HCT116 (cell line): ENCODE data around the gene RAB31.

ENCODE experiments used
- ATF3 ChIP-seq: IDR thresholded peaks from 2 replicates; pipeline ENCODE4 v1.6.1; 2012
- CTCF ChIP-seq, 3 experiments: fragments of 200-600 bp in 1 of 3; sonication (generic) in 1 of 3; IDR thresholded peaks in 2 of 3; conservative IDR thresholded peaks in 1 of 3; 2 replicates each; pipeline ENCODE4 v1.5.1; 2012 to 2017; ENCODE audit warnings: low read depth in 2 of 3, low read length in 2 of 3, antibody characterized with exemption in 1 of 3, borderline replicate concordance in 1 of 3, control low read depth in 1 of 3, mild to moderate bottlenecking in 1 of 3, mixed read lengths in 1 of 3, mixed run types in 1 of 3, moderate library complexity in 1 of 3; ENCODE audit not compliant: insufficient read depth in 1 of 3
- EZH2 ChIP-seq: fragments of 200-600 bp; sonication (generic); IDR thresholded peaks from 2 replicates; pipeline ENCODE4 v1.6.1; 2017; ENCODE audit warnings: antibody characterized with exemption, mixed run types
- EZH2phosphoT487 ChIP-seq: fragments of 200-600 bp; IDR thresholded peaks from 2 replicates; pipeline ENCODE4 v1.6.1; 2018; ENCODE audit warnings: antibody characterized with exemption, borderline replicate concordance
- JUND ChIP-seq: IDR thresholded peaks from 2 replicates; pipeline ENCODE4 v1.6.1; 2012
- MAX ChIP-seq: IDR thresholded peaks from 2 replicates; pipeline ENCODE4 v1.6.1; 2012
- POLR2A ChIP-seq: IDR thresholded peaks from 2 replicates; pipeline ENCODE4 v1.7.0; 2011; ENCODE audit warnings: borderline replicate concordance; ENCODE audit not compliant: insufficient read depth, insufficient read length; ENCODE audit errors: extremely low read depth
- POLR2AphosphoS5 ChIP-seq: IDR thresholded peaks from 2 replicates; pipeline ENCODE4 v1.6.1; 2011; ENCODE audit warnings: mild to moderate bottlenecking, low read depth, low read length, moderate library complexity
- ZFX ChIP-seq: fragments of 450-650 bp; IDR thresholded peaks from 2 replicates; pipeline ENCODE4 v1.6.1; 2017
- ZNF274 ChIP-seq: fragments of 200-500 bp; sonication (Bioruptor generic); IDR thresholded peaks from 2 replicates; pipeline ENCODE4 v1.6.1; 2014; ENCODE audit warnings: mild to moderate bottlenecking, low read depth, low read length, inconsistent platforms

GRCh38 chr18:9839211-9839610 lies 131.1 kb downstream of the RAB31 start:
- TF ChIP-seq POLR2AphosphoS5, result no peak
- no peak for TF ChIP-seq CTCF (IDR thresholded peaks at IDR 0.05 in 2 of 3, conservative IDR thresholded peaks at IDR 0.05 in 1 of 3; ENCODE audit: borderline replicate concordance in 1 of 3, insufficient read depth in 1 of 3, low read depth in 2 of 3, low read length in 2 of 3)
- no peak for TF ChIP-seq POLR2A
- TF ChIP-seq JUND, result no peak
- no peak for TF ChIP-seq EZH2
- TF ChIP-seq ZFX, result no peak
- no peak for TF ChIP-seq EZH2phosphoT487
- TF ChIP-seq MAX, result no peak
- TF ChIP-seq ZNF274, result no peak
- no peak for TF ChIP-seq ATF3
